ENCODE results near the gene DGCR2. TPM values are rescaled to one million over a fixed set of nuclear protein-coding genes. Genes with fewer than 3 reads are reported as not detected.
"Not testable (repeated sequence)": the region's sequence is repeated elsewhere in the genome, so short reads cannot be mapped to it uniquely, and the experiment has no call there.

Gene DGCR2
- total and polyA plus RNA-seq, 10 of the 15 experiments (the other 5 are each of a cell fraction or from before 2014, with no cell fraction given): 0.19 to 28.4 (median 16.0) TPM

- H3K4me3 ChIP-seq; BruUV-seq (replicated peaks); H2AFZ ChIP-seq (ENCODE audit: control insufficient read depth, low read depth, low read length); H3K27ac ChIP-seq (ENCODE audit: control insufficient read depth, insufficient read depth); DNase-seq (ENCODE audit: low read depth, low spot score); intact Hi-C loops (cut with micrococcal nuclease; ENCODE audit: unreplicated experiment); in situ Hi-C loops (cut with MboI); H4K20me1 ChIP-seq (ENCODE audit: control insufficient read depth, insufficient read depth); POLR2A ChIA-PET; H3K79me2 ChIP-seq (ENCODE audit: control insufficient read depth, insufficient read depth, low read length); RAD21 ChIA-PET (ENCODE audit: unreplicated experiment); FAIRE-seq; H3K4me2 ChIP-seq (ENCODE audit: control insufficient read depth, insufficient read depth); CTCF ChIA-PET; ATAC-seq; H3K36me3 ChIP-seq (ENCODE audit: control insufficient read depth in 2 of 2, insufficient read depth in 2 of 2, low read length in 1 of 2); H3K9ac ChIP-seq (ENCODE audit: control insufficient read depth, insufficient read depth, low read length); SMC1A ChIA-PET (ENCODE audit: uncharacterized antibody, unreplicated experiment); H3K27me3 ChIP-seq (replicated peaks in 1 of 2; ENCODE audit: control insufficient read depth in 2 of 2, insufficient read depth in 2 of 2, low read length in 1 of 2); H3K4me1 ChIP-seq (ENCODE audit: control insufficient read depth, insufficient read depth, low read length); H3K9me3 ChIP-seq (replicated peaks; ENCODE audit: control insufficient read depth, insufficient read depth, low read length): not testable (repeated sequence)
- 36% methylated on average over 13 of the region's 21 CpGs for WGBS (ENCODE audit: insufficient coverage, insufficient replicate concordance, low lambda C conversion rate, missing lambda C conversion rate)
These were observed 91.9 kb downstream of the DGCR2 start for GRCh38 chr22:19030226-19030888.

- ATAC-seq; FAIRE-seq; BruUV-seq (replicated peaks): not testable (repeated sequence)
These were observed 92.8 kb downstream of the DGCR2 start for GRCh38 chr22:19029113-19030103.

GRCh38 chr22:19028060-19028455, 94.2 kb downstream of the DGCR2 start:
- 5% methylated on average over 4 of the region's 5 CpGs for WGBS (ENCODE audit: insufficient coverage, insufficient replicate concordance, low lambda C conversion rate, missing lambda C conversion rate)

More at GRCh38 chr22:19029113-19030103, 92.8 kb downstream of the DGCR2 start:
- in situ Hi-C loops (cut with MboI); H3K9ac ChIP-seq (ENCODE audit: control insufficient read depth, insufficient read depth, low read length); H3K27ac ChIP-seq (ENCODE audit: control insufficient read depth, insufficient read depth); H3K9me3 ChIP-seq (replicated peaks; ENCODE audit: control insufficient read depth, insufficient read depth, low read length); H3K4me2 ChIP-seq (ENCODE audit: control insufficient read depth, insufficient read depth); intact Hi-C loops (cut with micrococcal nuclease; ENCODE audit: unreplicated experiment); H4K20me1 ChIP-seq (ENCODE audit: control insufficient read depth, insufficient read depth); H3K36me3 ChIP-seq (ENCODE audit: control insufficient read depth in 2 of 2, insufficient read depth in 2 of 2, low read length in 1 of 2); H2AFZ ChIP-seq (ENCODE audit: control insufficient read depth, low read depth, low read length); CTCF ChIA-PET; DNase-seq (ENCODE audit: low read depth, low spot score); H3K4me1 ChIP-seq (ENCODE audit: control insufficient read depth, insufficient read depth, low read length); POLR2A ChIA-PET; RAD21 ChIA-PET (ENCODE audit: unreplicated experiment); SMC1A ChIA-PET (ENCODE audit: uncharacterized antibody, unreplicated experiment); H3K27me3 ChIP-seq (replicated peaks in 1 of 2; ENCODE audit: control insufficient read depth in 2 of 2, insufficient read depth in 2 of 2, low read length in 1 of 2); H3K79me2 ChIP-seq (ENCODE audit: control insufficient read depth, insufficient read depth, low read length); H3K4me3 ChIP-seq: not testable (repeated sequence)
- WGBS (ENCODE audit: insufficient coverage, insufficient replicate concordance, low lambda C conversion rate, missing lambda C conversion rate): 13% methylated on average over 72 of the region's 125 CpGs

More at GRCh38 chr22:19028060-19028455, 94.2 kb downstream of the DGCR2 start:
- DNase-seq (ENCODE audit: low read depth, low spot score); H3K9ac ChIP-seq (ENCODE audit: control insufficient read depth, insufficient read depth, low read length); H3K4me1 ChIP-seq (ENCODE audit: control insufficient read depth, insufficient read depth, low read length); intact Hi-C loops (cut with micrococcal nuclease; ENCODE audit: unreplicated experiment); H3K36me3 ChIP-seq (ENCODE audit: control insufficient read depth in 2 of 2, insufficient read depth in 2 of 2, low read length in 1 of 2); H3K4me3 ChIP-seq; SMC1A ChIA-PET (ENCODE audit: uncharacterized antibody, unreplicated experiment); BruUV-seq (replicated peaks); RAD21 ChIA-PET (ENCODE audit: unreplicated experiment); H3K79me2 ChIP-seq (ENCODE audit: control insufficient read depth, insufficient read depth, low read length); H3K27me3 ChIP-seq (replicated peaks in 1 of 2; ENCODE audit: control insufficient read depth in 2 of 2, insufficient read depth in 2 of 2, low read length in 1 of 2); H3K4me2 ChIP-seq (ENCODE audit: control insufficient read depth, insufficient read depth); H3K27ac ChIP-seq (ENCODE audit: control insufficient read depth, insufficient read depth); CTCF ChIA-PET; H3K9me3 ChIP-seq (replicated peaks; ENCODE audit: control insufficient read depth, insufficient read depth, low read length); FAIRE-seq; ATAC-seq; H2AFZ ChIP-seq (ENCODE audit: control insufficient read depth, low read depth, low read length); H4K20me1 ChIP-seq (ENCODE audit: control insufficient read depth, insufficient read depth); POLR2A ChIA-PET; in situ Hi-C loops (cut with MboI): not testable (repeated sequence)
